Small intestine (tissue), 7 donors: Measurements from ENCODE around the gene PDGFC. TPM values are rescaled to one million over a fixed set of nuclear protein-coding genes. Genes with fewer than 3 reads are reported as not detected.

Experiments used
- DNase-seq, 2 donors: peaks; one replicate each; pipeline versions ENCODE4 v3.0.0 to v3.0.0-alpha.2; 2013
- FAIRE-seq: peaks from 2 replicates; lab custom pipeline; 2012; peaks lifted over from hg19 to GRCh38; lab: Jason Lieb, UNC
- H3K27ac ChIP-seq, 3 donors: one replicate each; pipeline ENCODE4 v1.5.1; 2013; ENCODE audit warnings: low read length in 2 of 3, mild to moderate bottlenecking in 2 of 3, control low read depth in 1 of 3, inconsistent platforms in 1 of 3, low read depth in 1 of 3, moderate library complexity in 1 of 3
- H3K27me3 ChIP-seq, 3 donors: one replicate each; pipeline ENCODE4 v1.6.1; 2013; ENCODE audit warnings: low read length in 3 of 3, inconsistent platforms in 1 of 3; ENCODE audit not compliant: control insufficient read depth in 3 of 3, insufficient read depth in 3 of 3
- H3K36me3 ChIP-seq, 3 donors: one replicate each; pipeline ENCODE4 v1.6.1; 2013; ENCODE audit warnings: low read length in 3 of 3, inconsistent platforms in 1 of 3, low read depth in 1 of 3, mild to moderate bottlenecking in 1 of 3, moderate library complexity in 1 of 3; ENCODE audit not compliant: control insufficient read depth in 3 of 3, insufficient read depth in 2 of 3
- H3K4me1 ChIP-seq, 3 donors: one replicate each; pipeline ENCODE4 v1.6.1; 2013; ENCODE audit warnings: low read length in 2 of 3, inconsistent platforms in 1 of 3, low read depth in 1 of 3, mild to moderate bottlenecking in 1 of 3, moderate library complexity in 1 of 3; ENCODE audit not compliant: control insufficient read depth in 3 of 3, insufficient read depth in 2 of 3
- H3K4me3 ChIP-seq, 3 donors: one replicate each; pipeline ENCODE4 v1.5.1; 2013; ENCODE audit warnings: low read length in 3 of 3, control low read depth in 1 of 3, inconsistent platforms in 1 of 3, low read depth in 1 of 3, mild to moderate bottlenecking in 1 of 3, moderate library complexity in 1 of 3
- H3K9me3 ChIP-seq, 2 donors: one replicate each; pipeline ENCODE4 v1.6.1; 2013; ENCODE audit warnings: low read depth in 1 of 2, low read length in 1 of 2; ENCODE audit not compliant: control insufficient read depth in 2 of 2, insufficient read depth in 1 of 2
- WGBS, 3 donors: extraction: QIAGEN DNeasy Blood & Tissue Kit; methylation state at CpG; one replicate each; pipeline ENCODE4 v1.1.7; 2013; 5-methylcytosine and 5-hydroxymethylcytosine counted together
- polyA plus RNA-seq, 4 donors: library from polyadenylated mRNA; stranded (reverse) in 3 of 4; unstranded in 1 of 4; fragments of 200-250 nt in 3 of 4; fragments of 120-200 nt in 1 of 4; gene quantifications; one replicate each; pipeline versions ENCODE4 v1.2.1 to v1.2.3, GENCODE V29; 2013
- donor health status: healthy with polysubstance abuse.
- donor health status: control.
- donor health status: control.
- donor health status: Bipolar disorder and iron deficiency.
- donor health status: healthy.

The PDGFC gene
- polyA plus RNA-seq, 4 donors = 2.4 to 22.2 (median 3.2) TPM

- no peaks in the 10 kb centered on the region for H3K27me3 ChIP-seq
- 74 to 91% (median 80%) methylated on average over 4 of the region's 4 CpGs for WGBS, 3 donors
- FAIRE-seq = no peak
- DNase-seq = no peak
- H3K27ac ChIP-seq = no peak overlapping the region
- no peaks in the 10 kb centered on the region for H3K9me3 ChIP-seq
- H3K36me3 ChIP-seq = no peaks in the 10 kb centered on the region
- no peaks in the 10 kb centered on the region for H3K4me1 ChIP-seq
- no peak overlapping the region for H3K4me3 ChIP-seq
Observed at GRCh38 chr4:156711193-156711590, 260.4 kb downstream of the PDGFC start.

Other genes starting within 250 kb of the PDGFC start
- gene GLRB, start 104.4 kb upstream of the PDGFC start, polyA plus RNA-seq = 1 to 10 TPM in 2 of 4 donors, under 1 TPM in 1, not detected in 1; 0.22 to 1.8 (median 1.2) TPM
- 1 to 10 TPM in 1 of 4 donors, under 1 TPM in 2, not detected in 1; 0.27 to 1.6 (median 0.40) TPM for gene GRIA2, start 248.9 kb upstream of the PDGFC start, polyA plus RNA-seq